ENCODE measurements around the gene KRTAP10-10. TPM values are rescaled to one million over a fixed set of nuclear protein-coding genes. Genes with fewer than 3 reads are reported as not detected.
A peak's percentile ranks its signal among the peaks of the same experiment; 100 is the strongest.
"Not testable (repeated sequence)": the region's sequence is repeated elsewhere in the genome, so short reads cannot be mapped to it uniquely, and the experiment has no call there.

KRTAP10-10 gene
- total and polyA plus RNA-seq, 8 donors, result not detected

DNA sequence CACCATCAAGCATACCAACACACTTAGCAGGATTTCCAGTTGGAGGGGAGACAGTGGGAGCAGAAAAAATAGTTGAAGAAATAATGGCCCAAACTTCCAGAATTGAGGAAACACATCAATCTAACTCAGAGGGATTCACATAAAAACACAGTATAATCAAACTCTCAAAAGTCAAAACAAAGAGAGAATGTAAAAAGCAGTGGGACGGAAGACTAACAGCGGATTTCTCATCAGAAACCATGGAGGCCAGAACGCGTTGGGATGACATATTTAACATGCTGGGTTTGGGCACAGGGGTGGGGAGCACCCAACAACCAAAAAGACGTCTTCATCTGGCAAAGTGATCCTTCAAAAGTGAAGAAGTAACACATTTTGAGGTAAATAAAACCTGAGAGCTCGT is 17.3 kb upstream of the KRTAP10-10 start:
- intact Hi-C loops (cut with DNase I), result no loop called here
- H3K27me3 ChIP-seq, result peaks cover 0 to 14% of the 10 kb centered on the region in 2 donors
- H3K9me3 ChIP-seq, result peaks cover 3 to 35% of the 10 kb centered on the region in 2 donors
- TF ChIP-seq, protein P1, sequence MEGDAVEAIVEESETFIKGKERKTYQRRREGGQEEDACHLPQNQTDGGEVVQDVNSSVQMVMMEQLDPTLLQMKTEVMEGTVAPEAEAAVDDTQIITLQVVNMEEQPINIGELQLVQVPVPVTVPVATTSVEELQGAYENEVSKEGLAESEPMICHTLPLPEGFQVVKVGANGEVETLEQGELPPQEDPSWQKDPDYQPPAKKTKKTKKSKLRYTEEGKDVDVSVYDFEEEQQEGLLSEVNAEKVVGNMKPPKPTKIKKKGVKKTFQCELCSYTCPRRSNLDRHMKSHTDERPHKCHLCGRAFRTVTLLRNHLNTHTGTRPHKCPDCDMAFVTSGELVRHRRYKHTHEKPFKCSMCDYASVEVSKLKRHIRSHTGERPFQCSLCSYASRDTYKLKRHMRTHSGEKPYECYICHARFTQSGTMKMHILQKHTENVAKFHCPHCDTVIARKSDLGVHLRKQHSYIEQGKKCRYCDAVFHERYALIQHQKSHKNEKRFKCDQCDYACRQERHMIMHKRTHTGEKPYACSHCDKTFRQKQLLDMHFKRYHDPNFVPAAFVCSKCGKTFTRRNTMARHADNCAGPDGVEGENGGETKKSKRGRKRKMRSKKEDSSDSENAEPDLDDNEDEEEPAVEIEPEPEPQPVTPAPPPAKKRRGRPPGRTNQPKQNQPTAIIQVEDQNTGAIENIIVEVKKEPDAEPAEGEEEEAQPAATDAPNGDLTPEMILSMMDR (IDR thresholded peaks at IDR 0.05), result no peak
- ATAC-seq (no peak), DNase-seq (no peak)
- no peak overlapping the region for H3K4me3 ChIP-seq
- no peak overlapping the region for H3K27ac ChIP-seq
- H3K36me3 ChIP-seq, result no peaks in the 10 kb centered on the region
- H3K4me1 ChIP-seq, result no peaks in the 10 kb centered on the region

DNA sequence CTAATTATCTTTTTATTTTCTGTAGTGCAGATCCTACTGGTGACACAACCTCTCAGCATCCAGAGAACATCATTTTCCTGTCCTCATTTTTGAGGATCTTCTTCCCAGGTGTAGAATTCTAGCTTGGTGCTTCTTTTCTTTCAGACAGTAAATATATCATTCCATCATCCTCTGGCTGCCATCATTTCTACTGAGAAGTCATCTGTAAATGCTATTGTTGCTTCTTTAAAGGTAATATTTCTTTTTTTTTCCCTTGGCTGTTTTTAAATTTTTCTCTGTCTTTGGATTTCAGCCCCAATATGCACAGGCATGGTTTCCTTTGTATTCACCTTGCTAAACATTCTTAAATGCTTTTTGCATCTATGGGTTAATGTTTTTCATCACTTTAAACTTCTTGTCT is 13.6 kb upstream of the KRTAP10-10 start:
- no peak for ATAC-seq
- H3K27me3 ChIP-seq, result peaks cover 0 to 23% of the 10 kb centered on the region in 2 donors
- TF ChIP-seq, protein P1 (IDR thresholded peaks at IDR 0.05), result no peak
- H3K9me3 ChIP-seq, result peaks cover 3 to 40% of the 10 kb centered on the region in 2 donors
- no peaks in the 10 kb centered on the region for H3K4me1 ChIP-seq
- H3K4me3 ChIP-seq, result no peak overlapping the region
- no peak for DNase-seq
- no peaks in the 10 kb centered on the region for H3K36me3 ChIP-seq
- no peak overlapping the region for H3K27ac ChIP-seq
- intact Hi-C loops (cut with DNase I), result no loop called here

DNA sequence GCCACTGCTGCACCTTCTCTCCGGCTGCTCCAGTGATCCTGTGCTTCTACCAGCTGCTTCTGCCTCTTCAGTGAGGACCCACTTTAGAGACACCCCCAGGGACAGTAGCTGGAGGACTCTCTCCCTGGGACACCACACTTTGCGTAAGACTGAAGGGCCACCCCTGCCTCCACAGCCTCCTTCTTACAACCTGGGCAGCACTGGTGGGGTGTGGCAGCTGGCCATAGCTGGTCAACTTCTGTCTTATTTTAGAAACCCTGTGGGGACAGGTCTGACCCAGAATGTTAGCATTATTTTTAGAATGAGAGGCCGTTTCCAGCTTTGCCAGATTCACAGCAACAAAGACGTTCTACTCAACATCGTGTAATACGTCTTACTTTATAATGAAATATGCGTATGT is 11.4 kb upstream of the KRTAP10-10 start:
- no peak overlapping the region for H3K4me3 ChIP-seq
- TF ChIP-seq, protein P1 (IDR thresholded peaks at IDR 0.05), result no peak
- DNase-seq, result no peak
- H3K27ac ChIP-seq, result no peak overlapping the region
- ATAC-seq, result no peak
- no peaks in the 10 kb centered on the region for H3K4me1 ChIP-seq
- H3K9me3 ChIP-seq, result peaks cover 3 to 32% of the 10 kb centered on the region in 2 donors
- peaks cover 0 to 26% of the 10 kb centered on the region in 2 donors for H3K27me3 ChIP-seq
- H3K36me3 ChIP-seq, result no peaks in the 10 kb centered on the region
- intact Hi-C loops (cut with DNase I), result no loop called here

DNA sequence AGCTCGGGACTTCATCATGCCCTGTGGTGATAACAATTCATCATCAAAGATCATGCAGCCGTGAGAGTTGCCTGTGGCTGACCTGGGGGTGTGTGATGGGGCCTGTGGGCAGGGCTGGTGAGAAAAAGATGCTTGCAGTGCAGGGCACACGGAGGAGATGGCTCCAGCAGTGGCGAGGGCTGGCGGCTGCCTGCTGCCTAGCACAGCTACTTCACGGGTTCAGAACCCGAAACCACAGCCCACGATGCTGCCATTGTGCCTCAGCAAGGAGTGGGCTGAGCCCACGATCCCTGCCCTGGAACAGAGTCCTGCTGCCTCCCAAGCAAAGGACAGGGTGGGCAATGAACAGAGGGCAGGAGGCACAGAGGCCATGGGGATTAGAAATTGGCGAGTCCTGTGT is 10.9 kb upstream of the KRTAP10-10 start:
- peaks cover 0 to 26% of the 10 kb centered on the region in 2 donors for H3K27me3 ChIP-seq
- peaks cover 3 to 33% of the 10 kb centered on the region in 2 donors for H3K9me3 ChIP-seq
- intact Hi-C loops (cut with DNase I), result no loop called here
- TF ChIP-seq, protein P1 (IDR thresholded peaks at IDR 0.05), result no peak
- ATAC-seq, result no peak
- no peak overlapping the region for H3K4me3 ChIP-seq
- H3K27ac ChIP-seq, result no peak overlapping the region
- DNase-seq, result peak in 1 of 4 donors; percentile 64
- H3K4me1 ChIP-seq, result no peaks in the 10 kb centered on the region
- no peaks in the 10 kb centered on the region for H3K36me3 ChIP-seq

DNA sequence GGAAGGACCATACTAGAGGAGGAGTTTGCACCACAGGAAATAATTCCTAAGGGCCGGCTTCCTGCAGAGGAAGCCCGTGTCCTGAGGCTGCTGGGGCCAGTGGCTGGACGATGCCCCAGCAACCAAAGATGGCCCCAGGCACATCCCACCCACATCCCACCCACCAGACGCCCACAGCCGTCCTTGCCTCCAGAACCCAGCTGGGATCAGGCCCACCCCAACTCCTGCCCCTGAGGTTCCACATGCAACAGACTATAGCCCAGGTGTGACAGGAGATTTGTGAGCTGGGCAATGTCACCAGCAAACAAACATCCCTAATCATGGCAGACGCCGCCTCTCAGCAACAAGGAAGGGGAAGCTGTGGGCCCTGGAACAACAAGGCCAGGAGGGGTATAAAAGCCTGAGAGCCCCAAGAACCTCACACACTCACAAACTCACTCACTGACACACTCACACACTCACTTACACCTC is 10.4 kb upstream of the KRTAP10-10 start, which contains the start of gene KRTAP10-9:
TSS of gene KRTAP10-9 (plus strand) at position 421 of the 471 bp plus-strand sequence. CDS start 79 bp downstream, outside the sequence.
- Histone ChIP-seq H3K9me3 (peaks cover 3 to 37% of the 10 kb centered on the region in 2 donors), H3K4me3 (no peak within 1 kb of the TSS), H3K4me1 (no peaks in the 10 kb centered on the region), H3K27me3 (peaks cover 0 to 26% of the 10 kb centered on the region in 2 donors), H3K27ac (no peak within 1 kb of the TSS), H3K36me3 (no peaks in the 10 kb centered on the region)
- peak in 1 of 4 donors; percentile 31 for DNase-seq
- ATAC-seq, result no peak
- intact Hi-C loops (cut with DNase I), result no loop called here
- TF ChIP-seq, protein P1 (IDR thresholded peaks at IDR 0.05), result no peak

DNA sequence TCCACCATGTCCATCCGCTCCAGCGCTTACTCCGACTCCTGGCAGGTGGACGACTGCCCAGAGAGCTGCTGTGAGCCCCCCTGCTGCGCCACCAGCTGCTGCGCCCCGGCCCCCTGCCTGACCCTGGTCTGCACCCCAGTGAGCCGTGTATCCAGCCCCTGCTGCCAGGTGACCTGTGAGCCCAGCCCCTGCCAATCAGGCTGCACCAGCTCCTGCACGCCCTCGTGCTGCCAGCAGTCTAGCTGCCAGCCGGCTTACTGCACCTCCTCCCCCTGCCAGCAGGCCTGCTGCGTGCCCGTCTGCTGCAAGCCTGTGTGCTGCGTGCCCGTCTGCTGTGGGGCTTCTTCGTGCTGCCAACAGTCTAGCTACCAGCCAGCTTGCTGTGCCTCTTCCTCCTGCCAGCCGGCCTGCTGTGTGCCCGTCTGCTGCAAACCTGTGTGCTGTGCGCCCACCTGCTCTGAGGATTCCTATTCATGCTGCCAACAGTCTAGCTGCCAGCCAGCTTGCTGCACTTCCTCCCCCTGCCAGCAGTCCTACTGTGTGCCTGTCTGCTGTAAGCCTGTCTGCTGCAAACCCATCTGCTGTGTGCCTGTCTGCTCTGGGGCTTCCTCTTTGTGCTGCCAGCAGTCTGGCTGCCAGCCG is 9.9 kb upstream of the KRTAP10-10 start:
- H3K27ac ChIP-seq; H3K4me3 ChIP-seq; intact Hi-C loops (cut with DNase I); H3K36me3 ChIP-seq; ATAC-seq; H3K4me1 ChIP-seq: not testable (repeated sequence)
- peaks cover 0 to 26% of the 10 kb centered on the region in 2 donors for H3K27me3 ChIP-seq
- DNase-seq, result peak in 1 of 4 donors; percentile 39
- H3K9me3 ChIP-seq, result peaks cover 3 to 43% of the 10 kb centered on the region in 2 donors

DNA sequence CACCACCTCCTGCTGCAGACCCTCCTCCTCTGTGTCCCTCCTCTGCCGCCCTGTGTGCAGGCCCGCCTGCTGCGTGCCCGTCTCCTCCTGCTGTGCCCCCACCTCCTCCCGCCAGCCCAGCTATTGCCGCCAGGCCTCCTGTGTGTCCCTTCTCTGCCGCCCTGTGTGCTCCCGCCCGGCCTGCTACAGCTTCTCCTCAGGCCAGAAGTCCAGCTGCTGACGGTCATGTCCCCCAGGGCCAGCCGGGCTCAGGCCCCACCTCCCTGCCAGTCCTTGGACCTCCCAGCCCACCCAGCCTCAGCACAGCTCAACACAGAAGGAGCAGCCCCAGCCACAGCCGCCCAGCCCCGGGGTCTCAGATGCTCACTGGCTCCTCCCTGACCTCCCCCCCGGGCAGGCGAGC is 9.3 kb upstream of the KRTAP10-10 start:
- H3K4me1 ChIP-seq; H3K4me3 ChIP-seq; intact Hi-C loops (cut with DNase I); ATAC-seq; H3K36me3 ChIP-seq; H3K27ac ChIP-seq: not testable (repeated sequence)
- Histone ChIP-seq H3K9me3 (peaks cover 3 to 47% of the 10 kb centered on the region in 2 donors), H3K27me3 (peaks cover 0 to 26% of the 10 kb centered on the region in 2 donors)
- peak in 1 of 4 donors; percentile 34 for DNase-seq

Measured in left lung (tissue), 10 donors.